Hepatic stellate cell (primary cell): ENCODE measurements around the gene UMOD.

Experiments used
- DNase-seq: peaks from one replicate; pipeline ENCODE4 v3.0.0; 2011; ENCODE audit warnings: low spot score

Gene UMOD

DNA sequence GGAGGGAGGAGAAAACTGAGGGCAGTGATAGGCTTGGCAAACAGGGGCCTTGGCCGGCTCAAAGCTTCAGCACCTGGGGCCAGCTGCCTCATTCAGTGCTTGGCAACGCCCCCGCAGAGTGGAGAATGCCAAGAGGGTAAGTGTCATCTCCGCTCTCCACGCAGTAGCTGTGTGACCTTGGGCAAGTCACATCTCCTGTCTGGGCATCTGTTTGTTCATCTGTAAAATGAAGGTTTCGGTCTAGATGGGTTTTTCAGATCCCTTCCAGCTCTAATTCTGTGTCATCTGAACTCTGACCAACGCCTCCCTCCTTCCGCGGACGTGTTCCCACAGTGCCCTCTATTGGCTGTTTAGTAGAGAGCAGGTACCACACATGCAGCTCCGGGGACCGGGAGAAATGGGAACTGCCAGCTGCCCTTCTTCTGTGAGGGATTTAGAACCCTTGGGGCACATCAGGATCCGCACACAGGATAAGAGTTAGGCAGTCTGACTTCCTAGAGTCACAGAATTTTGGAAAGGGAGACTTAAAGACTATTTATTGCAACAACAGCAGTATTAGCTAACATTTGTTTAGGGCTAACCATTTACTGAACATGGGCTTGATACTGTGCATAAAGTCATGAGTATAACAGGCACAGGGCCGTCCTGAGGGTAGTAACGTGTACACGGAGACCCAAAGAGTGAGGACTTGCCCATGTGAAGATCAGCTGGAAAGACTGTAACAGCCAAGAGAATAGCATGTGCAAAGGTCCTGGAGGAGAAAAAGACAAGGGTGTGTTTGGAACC lies 52.0 kb downstream of the UMOD start:
- DNase-seq, result peak; percentile 46

DNA sequence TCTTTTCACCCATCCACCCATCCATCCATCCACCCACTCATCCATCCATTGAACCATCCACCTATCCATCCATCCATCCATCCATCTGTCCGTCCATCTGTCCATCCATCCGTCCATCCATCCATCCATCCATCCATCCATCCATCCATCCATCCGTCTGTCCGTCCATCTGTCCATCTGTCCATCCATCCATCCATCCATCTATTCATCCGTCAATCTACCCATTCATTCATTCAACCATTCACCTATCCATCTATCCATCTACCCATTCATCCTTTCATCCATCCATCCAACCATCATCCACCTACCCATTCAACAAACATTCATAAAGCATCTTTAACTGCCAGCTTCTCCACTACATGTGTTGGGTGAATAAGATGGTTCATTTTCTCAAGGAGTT lies 54.1 kb downstream of the UMOD start:
- no peak for DNase-seq

DNA sequence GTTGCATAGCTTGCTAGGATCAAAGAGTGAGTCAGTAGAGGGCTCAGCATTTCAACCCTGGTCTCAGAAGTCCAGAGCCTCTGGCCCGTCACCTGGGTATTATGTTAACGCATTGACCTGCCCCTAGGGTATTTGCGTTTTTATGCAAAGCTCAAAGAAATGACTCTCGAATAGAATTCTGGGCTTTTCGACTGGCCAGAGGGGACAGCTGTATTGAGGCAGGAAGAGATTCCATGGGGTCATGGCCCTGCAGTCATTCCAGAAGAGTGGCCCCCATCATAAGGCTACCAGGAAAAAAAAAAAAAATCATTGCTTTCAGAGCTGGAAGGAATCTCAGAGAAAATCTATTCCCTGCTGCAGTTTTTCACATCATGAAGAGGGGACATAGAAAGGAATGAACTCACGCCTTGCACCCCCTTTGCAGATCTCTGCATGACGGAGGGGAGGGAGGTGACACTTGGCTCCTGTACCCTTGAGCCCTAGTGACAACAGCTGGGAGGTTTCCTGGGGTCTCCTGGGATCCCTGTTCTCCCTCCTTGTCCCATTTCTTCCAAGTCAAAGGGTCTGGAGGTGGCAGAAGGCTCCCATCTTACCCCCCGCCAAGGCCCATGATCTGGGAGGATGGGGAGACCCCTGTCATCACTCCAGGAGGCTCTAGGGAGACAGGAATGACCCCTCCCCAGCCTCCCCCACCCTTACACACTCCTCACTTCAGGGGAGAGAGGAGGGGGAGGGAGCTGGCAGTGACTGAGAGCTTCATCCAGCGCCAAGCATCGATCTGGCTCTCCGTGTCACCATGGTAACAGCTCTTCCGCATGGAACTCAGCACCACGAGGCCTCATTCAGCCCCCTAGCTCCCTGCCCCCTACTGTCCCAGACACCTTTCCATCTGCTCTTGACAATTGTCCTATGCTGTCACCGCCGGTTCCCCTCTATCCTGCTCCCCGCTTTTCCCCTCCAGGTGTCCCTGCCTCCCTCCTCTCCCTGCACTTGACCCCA lies 61.0 kb downstream of the UMOD start:
- DNase-seq, result no peak

DNA sequence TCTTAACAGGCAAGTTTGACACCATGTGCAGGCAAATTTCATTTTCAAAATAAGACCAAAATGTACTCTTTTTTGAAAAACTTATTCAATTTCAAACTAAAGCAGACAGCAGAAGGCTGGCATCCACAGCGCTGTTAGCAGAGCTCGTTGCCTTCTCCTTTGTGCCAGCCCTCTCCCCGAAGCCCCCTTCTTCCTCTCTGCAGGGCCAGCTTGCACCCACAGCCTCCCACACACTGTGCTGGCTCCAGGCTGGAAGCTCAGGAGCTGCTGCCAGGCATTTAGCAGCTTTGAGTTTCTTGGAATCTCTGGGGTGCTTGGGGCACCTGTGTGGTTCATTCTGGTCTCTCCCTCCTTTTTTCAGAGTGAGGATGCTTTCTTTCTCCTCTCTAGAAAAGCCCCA lies 62.9 kb downstream of the UMOD start:
- DNase-seq, result no peak

DNA sequence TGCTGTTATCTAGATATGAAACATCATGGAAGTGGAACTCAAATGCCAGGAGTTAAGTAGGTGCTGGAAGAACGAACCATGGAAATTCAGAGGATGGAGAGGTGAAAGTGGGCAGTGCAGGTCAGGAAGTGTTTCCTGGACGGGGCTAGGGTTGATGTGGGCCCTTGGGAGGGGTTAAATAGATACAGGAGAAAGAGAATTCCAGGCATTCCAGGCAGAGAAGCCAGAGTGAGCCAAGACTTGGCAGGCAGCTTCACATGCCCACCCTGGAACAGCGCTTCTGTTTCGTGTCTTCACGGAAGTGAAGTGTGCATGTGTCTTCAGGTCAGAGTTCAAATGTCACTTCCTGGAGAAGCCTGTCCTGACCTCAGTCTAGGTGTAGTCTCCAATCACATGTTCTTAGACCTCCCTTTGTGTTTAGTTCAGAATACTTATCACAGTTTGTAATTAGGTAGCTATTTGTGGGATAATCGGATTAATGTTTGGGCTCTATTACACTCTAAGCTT lies 66.5 kb downstream of the UMOD start:
- no peak for DNase-seq
